K562 (cell line): Measurements from ENCODE around the gene B3GALT4.

Experiments
- ARID2 ChIP-seq: fragments of 450-650 bp; IDR thresholded peaks from 2 replicates; pipeline ENCODE4 v1.6.1; 2017; ENCODE audit warnings: antibody characterized with exemption, mild to moderate bottlenecking
- CEBPB ChIP-seq: fragments of 450-650 bp; IDR thresholded peaks from 2 replicates; pipeline ENCODE4 v1.6.1; 2016; ENCODE audit warnings: missing genetic modification characterization, missing compliant biosample characterization
- CTCF ChIP-seq, 3 experiments: IDR thresholded peaks in 2 of 3; conservative IDR thresholded peaks in 1 of 3; 2 replicates each; pipeline ENCODE4 v1.5.1; 2011 to 2012; ENCODE audit warnings: low read length in 3 of 3, mild to moderate bottlenecking in 3 of 3, control low read depth in 2 of 3, improper control_type of control experiment in 1 of 3, inconsistent platforms in 1 of 3, low read depth in 1 of 3, mixed read lengths in 1 of 3, moderate library complexity in 1 of 3; ENCODE audit not compliant: insufficient read depth in 2 of 3
- HIVEP1 ChIP-seq: fragments of 250-450 bp; sonication (Bioruptor Pico); IDR thresholded peaks from 2 replicates; pipeline ENCODE4 v1.4.0; 2020; ENCODE audit warnings: mild to moderate bottlenecking
- IRF2 ChIP-seq: sonication (generic); formaldehyde crosslinking; IDR thresholded peaks from 2 replicates; pipeline ENCODE4 v1.8.1; 2022; ENCODE audit warnings: mild to moderate bottlenecking, missing genetic modification reagents
- KLF10 ChIP-seq: fragments of 250-450 bp; sonication (Bioruptor Pico); IDR thresholded peaks from 2 replicates; pipeline ENCODE4 v1.6.1; 2021; ENCODE audit warnings: matching md5 sums
- MITF ChIP-seq: IDR thresholded peaks from 2 replicates; pipeline ENCODE4 v1.6.1; 2014; ENCODE audit warnings: antibody characterized with exemption
- MYC ChIP-seq, 2 experiments: fragments of 250-450 bp in 1 of 2; sonication (Bioruptor Pico) in 1 of 2; IDR thresholded peaks; 2 replicates each; pipeline versions ENCODE4 v1.5.1 to v1.6.1; 2012 to 2021; ENCODE audit warnings: low read depth in 2 of 2, borderline replicate concordance in 1 of 2, improper control_type of control experiment in 1 of 2, low read length in 1 of 2, mild to moderate bottlenecking in 1 of 2, moderate library complexity in 1 of 2
- NFATC3 ChIP-seq: fragments of 450-650 bp; IDR thresholded peaks from 2 replicates; pipeline ENCODE4 v1.6.1; 2017; ENCODE audit warnings: mild to moderate bottlenecking
- NR2F6 ChIP-seq: fragments of 450-650 bp; formaldehyde crosslinking; IDR thresholded peaks from 2 replicates; pipeline ENCODE4 v1.4.0; 2020; ENCODE audit warnings: mild to moderate bottlenecking
- POLR2AphosphoS5 ChIP-seq: IDR thresholded peaks from 2 replicates; pipeline ENCODE4 v1.6.1; 2011; ENCODE audit warnings: mild to moderate bottlenecking, low read depth, low read length, moderate library complexity; ENCODE audit not compliant: control insufficient read depth, insufficient read depth
- SMARCC2 ChIP-seq: fragments of 450-650 bp; IDR thresholded peaks from 2 replicates; pipeline ENCODE4 v1.6.1; 2017; ENCODE audit warnings: antibody characterized with exemption, moderate library complexity, mild to moderate bottlenecking, low read depth
- ZNF280B ChIP-seq: fragments of 250-450 bp; sonication (Bioruptor Pico); IDR thresholded peaks from 2 replicates; pipeline ENCODE4 v1.5.1; 2021; ENCODE audit warnings: mild to moderate bottlenecking
- ZNF512 ChIP-seq: IDR thresholded peaks from 2 replicates; pipeline ENCODE4 v1.6.1; 2016; ENCODE audit warnings: missing genetic modification characterization, missing compliant biosample characterization

- TF ChIP-seq MYC (IDR thresholded peaks at IDR 0.05; ENCODE audit: low read depth, low read length) (no peak), MYC (CRISPR knock-in tag; IDR thresholded peaks at IDR 0.05; ENCODE audit: borderline replicate concordance, low read depth) (no peak), ZNF512 (tag) (no peak), MITF (no peak), KLF10 (CRISPR knock-in tag) (no peak), CEBPB (no peak), CTCF (IDR thresholded peaks at IDR 0.05 in 2 of 3, conservative IDR thresholded peaks at IDR 0.05 in 1 of 3; ENCODE audit: insufficient read depth in 2 of 3, low read depth in 1 of 3, low read length in 3 of 3) (no peak), NFATC3 (no peak), HIVEP1 (CRISPR knock-in tag) (no peak), NR2F6 (CRISPR knock-in tag) (no peak), ARID2 (no peak), ZNF280B (CRISPR knock-in tag) (no peak), SMARCC2 (no peak), POLR2AphosphoS5 (no peak), IRF2 (CRISPR knock-in tag) (no peak)
These were observed 33.4 kb upstream of the B3GALT4 start for GRCh38 chr6:33243476-33243875.
